H9 (cell line): Measurements from ENCODE around the gene NCAM2. TPM values are rescaled to one million over a fixed set of nuclear protein-coding genes. Genes with fewer than 3 reads are reported as not detected.

Experiments
- DNase-seq: peaks from one replicate; pipeline ENCODE4 v3.0.0-alpha.2; 2017
- H2AFZ ChIP-seq: one replicate; pipeline ENCODE4 v1.6.1; 2013; ENCODE audit warnings: mild to moderate bottlenecking, low read length, control low read depth, moderate library complexity
- H2AK5ac ChIP-seq: 2 replicates; pipeline ENCODE4 v1.6.1; 2013; ENCODE audit warnings: low read length, control low read depth, mixed read lengths; ENCODE audit not compliant: insufficient read length
- H2BK120ac ChIP-seq: one replicate; pipeline ENCODE4 v1.6.1; 2013; ENCODE audit warnings: low read depth, mild to moderate bottlenecking, low read length, control low read depth, inconsistent platforms; ENCODE audit not compliant: poor library complexity, severe bottlenecking
- H2BK12ac ChIP-seq: 2 replicates; pipeline ENCODE4 v1.6.1; 2013; ENCODE audit warnings: low read length, control low read depth, mixed read lengths, low read depth; ENCODE audit not compliant: insufficient read length
- H2BK15ac ChIP-seq: 2 replicates; pipeline ENCODE4 v1.6.1; 2013; ENCODE audit warnings: low read depth, low read length, control low read depth
- H2BK20ac ChIP-seq: one replicate; pipeline ENCODE4 v1.6.1; 2013; ENCODE audit warnings: low read depth, mild to moderate bottlenecking, low read length, control low read depth, inconsistent platforms; ENCODE audit not compliant: poor library complexity, severe bottlenecking
- H2BK5ac ChIP-seq: 2 replicates; pipeline ENCODE4 v1.6.1; 2013; ENCODE audit warnings: low read length, control low read depth, mixed read lengths; ENCODE audit not compliant: insufficient read length
- H3K14ac ChIP-seq: 2 replicates; pipeline ENCODE4 v1.6.1; 2013; ENCODE audit warnings: low read length, control low read depth; ENCODE audit not compliant: insufficient read depth
- H3K18ac ChIP-seq: 2 replicates; pipeline ENCODE4 v1.6.1; 2013; ENCODE audit warnings: low read depth, mild to moderate bottlenecking, mixed read lengths, low read length, control low read depth; ENCODE audit not compliant: insufficient read length
- H3K23ac ChIP-seq: 2 replicates; pipeline ENCODE4 v1.6.1; 2013; ENCODE audit warnings: low read length, control low read depth, mixed read lengths, low read depth; ENCODE audit not compliant: insufficient read length
- H3K23me2 ChIP-seq: 2 replicates; pipeline ENCODE4 v1.6.1; 2013; ENCODE audit warnings: low read depth, mild to moderate bottlenecking, mixed read lengths, low read length, control low read depth; ENCODE audit not compliant: insufficient read length, poor library complexity, severe bottlenecking
- H3K27ac ChIP-seq: 2 replicates; pipeline ENCODE4 v1.5.1; 2013; ENCODE audit warnings: low read length, control low read depth, mixed read lengths, low read depth; ENCODE audit not compliant: insufficient read length
- H3K27me3 ChIP-seq: 2 replicates; pipeline ENCODE4 v1.6.1; 2013; ENCODE audit warnings: low read length, control low read depth, inconsistent platforms; ENCODE audit not compliant: insufficient read depth
- H3K4ac ChIP-seq: 2 replicates; pipeline ENCODE4 v1.6.1; 2013; ENCODE audit warnings: low read depth, mild to moderate bottlenecking, control low read depth, inconsistent platforms, low read length, moderate library complexity
- H3K4me1 ChIP-seq: 2 replicates; pipeline ENCODE4 v1.6.1; 2013; ENCODE audit warnings: low read length, control low read depth, inconsistent platforms; ENCODE audit not compliant: insufficient read depth
- H3K4me2 ChIP-seq: 2 replicates; pipeline ENCODE4 v1.6.1; 2013; ENCODE audit warnings: low read length, control low read depth, mixed read lengths; ENCODE audit not compliant: insufficient read length, insufficient read depth
- H3K56ac ChIP-seq: 2 replicates; pipeline ENCODE4 v1.6.1; 2013; ENCODE audit warnings: low read depth, mild to moderate bottlenecking, mixed read lengths, low read length, control low read depth; ENCODE audit not compliant: insufficient read length
- H3K79me1 ChIP-seq: 2 replicates; pipeline ENCODE4 v1.6.1; 2013; ENCODE audit warnings: low read depth, mild to moderate bottlenecking, moderate library complexity, low read length, control low read depth, inconsistent platforms; ENCODE audit not compliant: insufficient read depth, poor library complexity, severe bottlenecking
- H3K79me2 ChIP-seq: 2 replicates; pipeline ENCODE4 v1.6.1; 2013; ENCODE audit warnings: low read length, control low read depth, inconsistent platforms; ENCODE audit not compliant: insufficient read depth
- H3K9ac ChIP-seq: 2 replicates; pipeline ENCODE4 v1.6.1; 2013; ENCODE audit warnings: low read length, control low read depth, mixed read lengths; ENCODE audit not compliant: insufficient read length; ENCODE audit errors: extremely low read depth
- H3K9me3 ChIP-seq: one replicate; pipeline ENCODE4 v1.6.1; 2013; ENCODE audit warnings: low read depth, low read length, inconsistent platforms; ENCODE audit not compliant: control insufficient read depth
- H3T11ph ChIP-seq: one replicate; pipeline ENCODE4 v1.6.1; 2013; ENCODE audit warnings: mild to moderate bottlenecking, low read length, control low read depth, inconsistent platforms
- H4K20me1 ChIP-seq: one replicate; pipeline ENCODE4 v1.6.1; 2013; ENCODE audit not compliant: control insufficient read depth, insufficient read length, insufficient read depth
- H4K5ac ChIP-seq: 2 replicates; pipeline ENCODE4 v1.6.1; 2013; ENCODE audit warnings: low read depth, mild to moderate bottlenecking, mixed read lengths, low read length, control low read depth; ENCODE audit not compliant: insufficient read length
- H4K8ac ChIP-seq: replicated peaks from 2 replicates; pipeline ENCODE4 v1.6.1; 2013; ENCODE audit warnings: low read length, control low read depth, mixed read lengths, low read depth; ENCODE audit not compliant: insufficient read length
- H4K91ac ChIP-seq: 2 replicates; pipeline ENCODE4 v1.6.1; 2013; ENCODE audit warnings: low read depth, mild to moderate bottlenecking, moderate library complexity, mixed read lengths, low read length, control low read depth; ENCODE audit not compliant: insufficient read length
- H3K27ac Mint-ChIP-seq, 3 experiments: 2 replicates in 2 of 3; 3 replicates in 1 of 3; pipeline ENCODE4 v1.8.0; 2020 to 2021; ENCODE audit warnings: mixed read lengths in 3 of 3, mild to moderate bottlenecking in 1 of 3, moderate library complexity in 1 of 3
- H3K27me3 Mint-ChIP-seq: 2 replicates; pipeline ENCODE4 v1.8.0; 2021; ENCODE audit warnings: low read depth, mild to moderate bottlenecking, moderate library complexity, mixed read lengths
- H3K36me3 Mint-ChIP-seq, 3 experiments: 2 replicates in 2 of 3; 3 replicates in 1 of 3; pipeline ENCODE4 v1.8.0; 2020 to 2021; ENCODE audit warnings: low read depth in 3 of 3, mixed read lengths in 3 of 3; ENCODE audit not compliant: insufficient read depth in 1 of 3
- H3K4me1 Mint-ChIP-seq, 2 experiments: 2 replicates each; pipeline ENCODE4 v1.8.0; 2020; ENCODE audit warnings: mixed read lengths in 2 of 2
- H3K4me3 Mint-ChIP-seq, 2 experiments: 2 replicates in 1 of 2; 3 replicates in 1 of 2; pipeline ENCODE4 v1.8.0; 2020 to 2021; ENCODE audit warnings: mild to moderate bottlenecking in 2 of 2, mixed read lengths in 2 of 2, moderate library complexity in 1 of 2
- H3K9me3 Mint-ChIP-seq, 2 experiments: 2 replicates in 1 of 2; 3 replicates in 1 of 2; pipeline ENCODE4 v1.8.0; 2020; ENCODE audit warnings: mild to moderate bottlenecking in 2 of 2, mixed read lengths in 2 of 2, moderate library complexity in 1 of 2
- WGBS: extraction: QIAGEN DNeasy Blood & Tissue Kit; methylation state at CpG from one replicate; pipeline ENCODE4 v1.1.7; 2013; ENCODE audit warnings: missing lambda C conversion rate, low lambda C conversion rate, mixed read lengths; ENCODE audit not compliant: insufficient read length; ENCODE audit errors: extremely low coverage; 5-methylcytosine and 5-hydroxymethylcytosine counted together
- total RNA-seq: library from RNA; stranded (reverse); gene quantifications from 2 replicates; pipeline ENCODE4 v1.2.1, GENCODE V29; 2021
- TF ChIP-seq, protein P1 (sequence below): fragments of 200-600 bp; sonication (generic); conservative IDR thresholded peaks from 3 replicates; pipeline ENCODE4 v1.8.0; 2021; ENCODE audit warnings: antibody characterized with exemption, mild to moderate bottlenecking

Gene NCAM2
- total RNA-seq, 1 experiment from 2014 or later = 2.2 TPM

DNA sequence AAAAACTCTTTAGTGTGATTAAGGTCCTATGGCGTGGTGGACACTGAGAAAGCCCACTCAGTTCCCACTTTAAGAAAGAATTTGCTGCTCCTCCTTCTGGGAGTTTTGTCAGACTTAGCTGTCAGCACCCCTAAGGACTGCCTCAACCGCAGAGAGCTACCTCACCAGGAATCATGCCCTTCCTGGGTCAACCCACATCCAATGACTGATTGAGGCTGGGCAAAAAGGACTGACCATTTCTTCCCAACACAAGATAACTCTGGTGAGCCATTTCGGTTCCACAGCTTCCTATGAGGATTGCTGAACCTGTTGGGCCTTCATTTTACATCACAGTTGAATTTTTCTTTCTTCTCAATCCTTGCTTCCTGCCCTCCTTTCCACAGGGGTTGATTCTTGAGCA lies 197.9 kb downstream of the NCAM2 start:
- H3K27ac ChIP-seq = no peak overlapping the region
- no peaks in the 10 kb centered on the region for H3K79me2 ChIP-seq
- no peak overlapping the region for H4K8ac ChIP-seq
- H2BK20ac ChIP-seq = no peak overlapping the region
- no peak overlapping the region for H4K91ac ChIP-seq
- no peak overlapping the region for H3K4me2 ChIP-seq
- Mint-ChIP-seq H3K27ac (no peak overlapping the region; a peak in 1 of 7 replicates), H3K4me1 (no peaks in the 10 kb centered on the region), H3K36me3 (no peaks in the 10 kb centered on the region), H3K27me3 (peaks cover 2% of the 10 kb centered on the region; the same call in 1 of the 2 replicates), H3K9me3 (no peaks in the 10 kb centered on the region), H3K4me3 (no peak overlapping the region)
- no peak overlapping the region for H4K5ac ChIP-seq
- no peak overlapping the region for H3K56ac ChIP-seq
- no peaks in the 10 kb centered on the region for H4K20me1 ChIP-seq
- H3K18ac ChIP-seq = no peak overlapping the region
- no peak overlapping the region for H3K23ac ChIP-seq
- H2BK120ac ChIP-seq = no peak overlapping the region
- H3K4ac ChIP-seq = no peak overlapping the region
- H3K14ac ChIP-seq = no peak overlapping the region
- H3K79me1 ChIP-seq = no peaks in the 10 kb centered on the region
- TF ChIP-seq, protein P1, sequence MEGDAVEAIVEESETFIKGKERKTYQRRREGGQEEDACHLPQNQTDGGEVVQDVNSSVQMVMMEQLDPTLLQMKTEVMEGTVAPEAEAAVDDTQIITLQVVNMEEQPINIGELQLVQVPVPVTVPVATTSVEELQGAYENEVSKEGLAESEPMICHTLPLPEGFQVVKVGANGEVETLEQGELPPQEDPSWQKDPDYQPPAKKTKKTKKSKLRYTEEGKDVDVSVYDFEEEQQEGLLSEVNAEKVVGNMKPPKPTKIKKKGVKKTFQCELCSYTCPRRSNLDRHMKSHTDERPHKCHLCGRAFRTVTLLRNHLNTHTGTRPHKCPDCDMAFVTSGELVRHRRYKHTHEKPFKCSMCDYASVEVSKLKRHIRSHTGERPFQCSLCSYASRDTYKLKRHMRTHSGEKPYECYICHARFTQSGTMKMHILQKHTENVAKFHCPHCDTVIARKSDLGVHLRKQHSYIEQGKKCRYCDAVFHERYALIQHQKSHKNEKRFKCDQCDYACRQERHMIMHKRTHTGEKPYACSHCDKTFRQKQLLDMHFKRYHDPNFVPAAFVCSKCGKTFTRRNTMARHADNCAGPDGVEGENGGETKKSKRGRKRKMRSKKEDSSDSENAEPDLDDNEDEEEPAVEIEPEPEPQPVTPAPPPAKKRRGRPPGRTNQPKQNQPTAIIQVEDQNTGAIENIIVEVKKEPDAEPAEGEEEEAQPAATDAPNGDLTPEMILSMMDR = no peak
- H3T11ph ChIP-seq = no peak overlapping the region
- no peaks in the 10 kb centered on the region for H3K9me3 ChIP-seq
- no peak overlapping the region for H2BK12ac ChIP-seq
- no peak overlapping the region for H2BK15ac ChIP-seq
- H3K23me2 ChIP-seq = no peaks in the 10 kb centered on the region
- no peak for DNase-seq
- H3K9ac ChIP-seq = no peak overlapping the region
- no CpG with 5 or more reads among the region's 3 CpGs for WGBS
- H2AK5ac ChIP-seq = no peak overlapping the region
- H2AFZ ChIP-seq = no peak overlapping the region
- H3K4me1 ChIP-seq = no peaks in the 10 kb centered on the region
- no peak overlapping the region for H2BK5ac ChIP-seq
- no peaks in the 10 kb centered on the region for H3K27me3 ChIP-seq
